HepG2 (cell line): ENCODE data around the gene GYS1. TPM values are rescaled to one million over a fixed set of nuclear protein-coding genes. Genes with fewer than 3 reads are reported as not detected.
A peak's percentile ranks its signal among the peaks of the same experiment; 100 is the strongest.

ENCODE experiments used
- ARID2 ChIP-seq: sonication (generic); formaldehyde crosslinking; IDR thresholded peaks from 2 replicates; pipeline ENCODE4 v1.8.1; 2022; ENCODE audit warnings: mild to moderate bottlenecking, missing genetic modification reagents, borderline replicate concordance
- ARID5B ChIP-seq: IDR thresholded peaks from 2 replicates; pipeline ENCODE4 v1.4.0; 2020; ENCODE audit warnings: mild to moderate bottlenecking, missing genetic modification reagents
- E2F1 ChIP-seq: sonication (generic); formaldehyde crosslinking; IDR thresholded peaks from 2 replicates; pipeline ENCODE4 v1.5.0; 2020; ENCODE audit warnings: missing genetic modification reagents
- FLYWCH1 ChIP-seq: sonication (generic); formaldehyde crosslinking; IDR thresholded peaks from 2 replicates; pipeline ENCODE4 v1.8.1; 2023; ENCODE audit warnings: mild to moderate bottlenecking, missing genetic modification reagents
- HNF1A ChIP-seq, 2 experiments: sonication (generic) in 1 of 2; formaldehyde crosslinking in 1 of 2; IDR thresholded peaks; 2 replicates each; pipeline versions ENCODE4 v1.4.0 to v1.6.1; 2016 to 2020; ENCODE audit warnings: borderline replicate concordance in 1 of 2, low read depth in 1 of 2, mild to moderate bottlenecking in 1 of 2, missing genetic modification reagents in 1 of 2
- MED1 ChIP-seq: sonication (generic); formaldehyde crosslinking; IDR thresholded peaks from 2 replicates; pipeline ENCODE4 v1.4.0; 2020; ENCODE audit warnings: missing genetic modification reagents
- MZF1 ChIP-seq: sonication (generic); formaldehyde crosslinking; IDR thresholded peaks from 2 replicates; pipeline ENCODE4 v1.8.1; 2023; ENCODE audit warnings: mild to moderate bottlenecking, missing genetic modification reagents, borderline replicate concordance
- RAD21 ChIP-seq: fragments of 450-650 bp; formaldehyde crosslinking; IDR thresholded peaks from 2 replicates; pipeline ENCODE4 v1.5.0; 2020; ENCODE audit warnings: mild to moderate bottlenecking
- SP1 ChIP-seq, 2 experiments: fragments of 450-650 bp in 1 of 2; sonication (generic) in 1 of 2; formaldehyde crosslinking in 1 of 2; IDR thresholded peaks; 2 replicates each; pipeline versions ENCODE4 v1.4.0 to v1.6.1; 2016 to 2020; ENCODE audit warnings: missing genetic modification reagents in 1 of 2
- TARDBP ChIP-seq: sonication (generic); formaldehyde crosslinking; IDR thresholded peaks from 2 replicates; pipeline ENCODE4 v1.8.0; 2022; ENCODE audit warnings: mild to moderate bottlenecking, missing genetic modification reagents
- ZBTB46 ChIP-seq: sonication (generic); formaldehyde crosslinking; IDR thresholded peaks from 2 replicates; pipeline ENCODE4 v1.4.0; 2020; ENCODE audit warnings: mild to moderate bottlenecking, missing genetic modification reagents, borderline replicate concordance
- ZNF775 ChIP-seq: sonication (generic); formaldehyde crosslinking; IDR thresholded peaks from 2 replicates; pipeline ENCODE4 v1.4.0; 2020; ENCODE audit warnings: missing genetic modification reagents, mild to moderate bottlenecking, moderate library complexity, borderline replicate concordance
- polyA plus RNA-seq, 8 experiments: library from polyadenylated mRNA; depleted of rRNA in 3 of 8; stranded (reverse) in 7 of 8; unstranded in 1 of 8; fragments of >200 nt; fragmentation: Illumina TruSeq in 4 of 8; extraction: Trizol in 4 of 8; gene quantifications; 2 replicates each; pipeline versions ENCODE4 v1.2.1 to v1.2.3, GENCODE V29; 2011 to 2016; ENCODE audit warnings: low read depth in 4 of 8, missing spikeins in 1 of 8, mixed read lengths in 1 of 8; ENCODE audit not compliant: insufficient read depth in 1 of 8
- total RNA-seq, 5 experiments: library from RNA; depleted of rRNA; stranded (reverse); fragments of >200 nt; fragmentation: Illumina TruSeq; extraction: Trizol; gene quantifications; 2 replicates each; pipeline ENCODE4 v1.2.3, GENCODE V29; 2016; ENCODE audit warnings: low read depth in 1 of 5
- TF ChIP-seq, protein P1 (sequence below): IDR thresholded peaks from 2 replicates; pipeline ENCODE4 v1.6.1; 2016; ENCODE audit warnings: low read depth

Gene GYS1
- total and polyA plus RNA-seq, 2 of the 13 experiments (the other 11 are each of a cell fraction or from before 2014, with no cell fraction given), result 18.4 to 42.1 TPM

DNA sequence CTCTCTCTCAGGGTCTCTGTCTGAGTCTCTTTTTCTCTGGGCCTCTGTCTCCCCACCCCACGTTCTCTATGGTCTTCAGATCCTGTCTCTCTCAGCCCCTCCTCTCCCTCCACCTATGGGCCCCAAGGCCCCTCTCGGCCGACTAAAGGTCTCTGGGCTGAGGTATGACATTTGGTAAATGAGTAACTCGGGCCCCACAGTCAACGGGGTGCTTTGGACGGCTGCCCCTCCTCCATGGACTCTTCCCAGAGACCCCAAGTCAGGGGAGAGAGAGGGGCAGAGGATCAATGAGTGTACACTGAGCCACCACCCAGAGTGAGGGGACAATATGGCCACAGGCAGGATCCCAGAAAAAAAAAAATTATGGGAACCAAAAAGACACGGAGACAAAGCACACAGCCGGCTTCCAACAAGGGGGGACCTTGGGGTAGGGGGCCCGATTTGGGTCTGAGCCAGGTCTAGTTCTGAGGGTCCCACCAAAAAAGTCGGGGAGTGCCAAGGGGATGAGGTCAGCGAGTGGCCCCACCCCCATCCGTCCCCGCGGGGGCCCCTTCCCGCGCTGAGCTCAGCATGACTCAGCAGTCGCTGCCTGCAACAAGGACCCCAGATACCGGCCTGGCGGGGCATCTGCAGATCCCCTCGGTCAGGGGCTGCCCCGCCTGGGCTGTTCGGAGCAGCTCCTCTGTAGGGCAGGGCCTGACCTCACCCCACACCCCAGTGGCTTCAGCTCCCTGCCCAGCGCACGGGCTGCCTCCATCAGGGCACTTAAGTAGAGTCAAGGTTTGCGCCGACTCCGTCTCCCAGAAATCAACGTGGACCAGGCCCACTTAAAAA, 29.5 kb downstream of the GYS1 start (continued):
- TF ChIP-seq E2F1 (CRISPR knock-in tag) (0 out of 2 replicates have a peak, but pooled peaks have one; percentile 52), ARID2 (CRISPR knock-in tag) (no peak), ARID5B (CRISPR knock-in tag) (peak; percentile 63), MZF1 (CRISPR knock-in tag) (no peak), MED1 (CRISPR knock-in tag) (peak; percentile 71), SP1 (IDR thresholded peaks at IDR 0.05) (no peak), SP1 (CRISPR knock-in tag; IDR thresholded peaks at IDR 0.05) (peak; percentile 67), ZNF775 (CRISPR knock-in tag) (no peak), FLYWCH1 (CRISPR knock-in tag) (no peak), ZBTB46 (CRISPR knock-in tag) (peak; percentile 98), HNF1A (IDR thresholded peaks at IDR 0.05; ENCODE audit: low read depth) (peak; percentile 98), HNF1A (CRISPR knock-in tag; IDR thresholded peaks at IDR 0.05; ENCODE audit: borderline replicate concordance) (peak; percentile 99), TARDBP (CRISPR knock-in tag) (peak; percentile 91), RAD21 (CRISPR knock-in tag) (peak; percentile 31; the same call in 1 of the 2 replicates)
- TF ChIP-seq, protein P1, sequence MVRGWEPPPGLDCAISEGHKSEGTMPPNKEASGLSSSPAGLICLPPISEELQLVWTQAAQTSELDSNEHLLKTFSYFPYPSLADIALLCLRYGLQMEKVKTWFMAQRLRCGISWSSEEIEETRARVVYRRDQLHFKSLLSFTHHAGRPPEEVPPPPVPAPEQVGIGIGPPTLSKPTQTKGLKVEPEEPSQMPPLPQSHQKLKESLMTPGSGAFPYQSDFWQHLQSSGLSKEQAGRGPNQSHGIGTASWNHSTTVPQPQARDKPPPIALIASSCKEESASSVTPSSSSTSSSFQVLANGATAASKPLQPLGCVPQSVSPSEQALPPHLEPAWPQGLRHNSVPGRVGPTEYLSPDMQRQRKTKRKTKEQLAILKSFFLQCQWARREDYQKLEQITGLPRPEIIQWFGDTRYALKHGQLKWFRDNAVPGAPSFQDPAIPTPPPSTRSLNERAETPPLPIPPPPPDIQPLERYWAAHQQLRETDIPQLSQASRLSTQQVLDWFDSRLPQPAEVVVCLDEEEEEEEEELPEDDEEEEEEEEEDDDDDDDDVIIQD, result peak; percentile 27; the same call in 1 of the 2 replicates
